Osteocyte (in vitro differentiated cells): ENCODE data around the gene DCAF5. TPM values are rescaled to one million over a fixed set of nuclear protein-coding genes. Genes with fewer than 3 reads are reported as not detected.
A peak's percentile ranks its signal among the peaks of the same experiment; 100 is the strongest.

Experiments used
- DNase-seq: peaks from one replicate; pipeline ENCODE4 v3.0.0; 2021; ENCODE audit warnings: mixed read lengths; ENCODE audit not compliant: unreplicated experiment; ENCODE audit errors: extremely low spot score
- H3K27ac Mint-ChIP-seq: one replicate; pipeline ENCODE4 v1.8.0; 2021; ENCODE audit warnings: mild to moderate bottlenecking, mixed read lengths; ENCODE audit not compliant: unreplicated experiment
- H3K27me3 Mint-ChIP-seq: one replicate; pipeline ENCODE4 v1.8.0; 2021; ENCODE audit warnings: mixed read lengths; ENCODE audit not compliant: unreplicated experiment
- H3K36me3 Mint-ChIP-seq: one replicate; pipeline ENCODE4 v1.8.0; 2021; ENCODE audit warnings: mixed read lengths; ENCODE audit not compliant: unreplicated experiment
- H3K4me1 Mint-ChIP-seq: one replicate; pipeline ENCODE4 v1.8.0; 2021; ENCODE audit warnings: mixed read lengths; ENCODE audit not compliant: unreplicated experiment
- H3K4me3 Mint-ChIP-seq: one replicate; pipeline ENCODE4 v1.8.0; 2021; ENCODE audit warnings: mild to moderate bottlenecking, moderate library complexity, mixed read lengths; ENCODE audit not compliant: unreplicated experiment
- H3K9me3 Mint-ChIP-seq: one replicate; pipeline ENCODE4 v1.8.0; 2021; ENCODE audit warnings: mixed read lengths; ENCODE audit not compliant: unreplicated experiment
- total RNA-seq: library from RNA; stranded (reverse); gene quantifications from 2 replicates; pipeline ENCODE4 v1.2.1, GENCODE V29; 2021
- TF ChIP-seq, protein P1 (sequence below): fragments of 200-600 bp; sonication (generic); IDR thresholded peaks from 2 replicates; pipeline ENCODE4 v1.5.0; 2021; ENCODE audit warnings: antibody characterized with exemption, mild to moderate bottlenecking, moderate library complexity

The DCAF5 gene
- total RNA-seq, 1 donor from 2014 or later: 56.1 TPM

DNA sequence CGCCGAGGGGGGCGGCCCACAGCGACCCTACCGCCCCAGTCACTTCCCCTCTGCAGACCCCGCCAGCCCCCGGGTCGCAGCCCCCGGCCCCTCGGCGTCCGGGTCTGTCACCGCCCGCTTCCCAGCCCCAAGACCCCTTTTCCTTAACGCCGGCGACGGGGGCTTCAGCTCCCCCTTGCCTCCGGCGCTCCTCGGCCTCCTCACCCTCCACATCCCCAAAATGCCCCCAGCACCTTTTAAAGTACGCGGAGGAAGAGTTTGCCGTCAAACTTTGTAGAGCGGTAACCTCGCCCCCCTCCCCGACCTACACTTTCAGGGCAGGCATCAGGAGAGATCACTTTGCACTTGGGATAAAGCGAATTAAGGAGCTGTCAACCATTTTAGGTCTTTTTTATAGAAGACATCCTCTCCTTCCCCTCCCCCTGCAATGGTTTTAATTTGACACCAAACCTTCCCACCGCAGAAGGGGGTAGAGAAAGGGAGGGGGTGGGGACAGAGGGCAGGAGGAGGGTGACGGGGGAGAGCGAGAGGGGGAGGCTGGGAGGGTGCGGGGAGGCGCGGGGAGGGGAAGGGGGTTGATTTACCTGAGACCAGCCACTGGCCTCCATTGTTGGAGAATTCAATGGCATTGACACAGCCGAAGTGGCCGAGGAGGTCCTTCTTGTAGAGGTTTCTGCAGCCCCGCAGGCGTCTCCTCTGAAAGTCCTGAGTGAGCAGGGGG, 578 bp downstream of the DCAF5 start:
- Mint-ChIP-seq H3K4me3 (peak overlapping the region; percentile 88), H3K27ac (peak overlapping the region; percentile 88), H3K9me3 (no peaks in the 10 kb centered on the region), H3K36me3 (peaks cover 8% of the 10 kb centered on the region), H3K27me3 (no peaks in the 10 kb centered on the region), H3K4me1 (peaks cover 44% of the 10 kb centered on the region)
- TF ChIP-seq, protein P1, sequence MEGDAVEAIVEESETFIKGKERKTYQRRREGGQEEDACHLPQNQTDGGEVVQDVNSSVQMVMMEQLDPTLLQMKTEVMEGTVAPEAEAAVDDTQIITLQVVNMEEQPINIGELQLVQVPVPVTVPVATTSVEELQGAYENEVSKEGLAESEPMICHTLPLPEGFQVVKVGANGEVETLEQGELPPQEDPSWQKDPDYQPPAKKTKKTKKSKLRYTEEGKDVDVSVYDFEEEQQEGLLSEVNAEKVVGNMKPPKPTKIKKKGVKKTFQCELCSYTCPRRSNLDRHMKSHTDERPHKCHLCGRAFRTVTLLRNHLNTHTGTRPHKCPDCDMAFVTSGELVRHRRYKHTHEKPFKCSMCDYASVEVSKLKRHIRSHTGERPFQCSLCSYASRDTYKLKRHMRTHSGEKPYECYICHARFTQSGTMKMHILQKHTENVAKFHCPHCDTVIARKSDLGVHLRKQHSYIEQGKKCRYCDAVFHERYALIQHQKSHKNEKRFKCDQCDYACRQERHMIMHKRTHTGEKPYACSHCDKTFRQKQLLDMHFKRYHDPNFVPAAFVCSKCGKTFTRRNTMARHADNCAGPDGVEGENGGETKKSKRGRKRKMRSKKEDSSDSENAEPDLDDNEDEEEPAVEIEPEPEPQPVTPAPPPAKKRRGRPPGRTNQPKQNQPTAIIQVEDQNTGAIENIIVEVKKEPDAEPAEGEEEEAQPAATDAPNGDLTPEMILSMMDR: no peak
- no peak for DNase-seq

DNA sequence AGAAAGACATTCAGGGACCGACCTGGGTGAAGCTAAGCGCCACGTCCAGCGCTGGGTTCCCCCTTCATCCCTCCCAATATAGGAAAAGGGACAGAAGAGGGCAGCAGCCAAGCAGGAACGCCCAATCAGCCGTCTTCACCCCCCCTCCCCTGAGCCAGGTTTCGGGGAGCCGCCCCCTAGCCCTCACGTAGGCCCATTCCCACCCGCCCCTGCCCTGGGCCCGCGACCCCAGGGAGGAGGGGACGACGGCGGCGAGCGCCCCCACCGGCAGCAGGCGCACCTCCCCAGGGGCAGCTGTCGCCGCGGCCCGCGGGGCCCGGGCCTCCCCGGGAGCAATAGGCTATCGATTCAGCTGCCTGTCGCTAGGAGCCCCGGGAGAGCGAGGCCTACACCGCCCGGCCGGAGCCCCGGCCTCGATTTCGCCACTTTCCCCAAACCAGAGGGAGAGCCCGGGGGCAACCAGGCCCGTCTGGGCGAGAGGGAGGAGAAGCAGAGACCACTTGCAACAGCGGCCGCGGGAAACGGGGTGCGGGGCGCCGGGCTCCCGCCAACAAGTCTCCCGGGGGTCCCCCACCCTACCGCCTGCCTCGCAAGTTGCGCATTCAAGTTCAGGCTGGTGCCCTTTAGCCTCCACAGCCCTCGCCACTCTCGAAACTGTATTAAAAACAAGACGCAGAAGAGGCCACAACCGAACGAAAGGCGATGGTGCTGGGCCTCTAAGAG, 1.3 kb downstream of the DCAF5 start:
- peaks cover 8% of the 10 kb centered on the region for H3K36me3 Mint-ChIP-seq
- H3K27ac Mint-ChIP-seq: peak overlapping the region; percentile 93
- H3K27me3 Mint-ChIP-seq: no peaks in the 10 kb centered on the region
- H3K4me3 Mint-ChIP-seq: peak overlapping the region; percentile 88
- TF ChIP-seq, protein P1: peak; percentile 62
- no peaks in the 10 kb centered on the region for H3K9me3 Mint-ChIP-seq
- DNase-seq: peak; percentile 88
- H3K4me1 Mint-ChIP-seq: peaks cover 44% of the 10 kb centered on the region

DNA sequence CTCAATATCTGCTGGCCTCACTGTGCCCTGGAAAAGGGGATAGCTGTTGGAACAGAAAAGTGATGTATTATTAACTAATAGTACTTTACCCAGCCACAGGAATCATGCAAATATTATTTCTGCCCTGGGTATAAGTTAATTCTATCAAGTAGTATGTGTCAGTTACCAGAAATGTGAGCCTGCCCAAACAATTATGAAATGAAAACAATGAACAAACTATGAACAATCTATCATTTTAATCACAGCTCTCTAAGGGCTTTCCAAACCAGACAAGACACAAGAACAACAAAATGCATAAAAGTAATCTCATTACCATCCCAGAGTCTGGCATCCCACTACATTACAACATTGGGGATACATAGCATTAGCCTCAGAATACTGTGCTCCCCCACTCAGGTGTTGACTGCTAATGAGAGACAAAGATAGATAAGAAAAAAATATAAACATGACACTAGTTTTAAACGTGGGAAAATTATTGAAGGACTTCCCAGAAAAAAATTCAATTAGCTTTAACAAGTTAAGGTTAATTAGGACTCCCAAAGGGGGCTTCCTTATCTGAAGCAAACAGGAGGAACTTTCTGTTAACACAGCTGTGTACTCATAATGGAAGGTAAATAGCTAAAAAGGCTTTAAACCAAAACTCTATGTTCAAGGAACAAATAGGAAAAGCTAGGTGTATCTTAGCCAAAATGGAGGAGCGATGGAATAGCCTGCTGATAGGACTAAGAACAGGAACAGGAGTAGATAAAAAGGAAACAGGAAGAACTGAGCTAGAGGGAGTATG, 3.3 kb downstream of the DCAF5 start:
- peaks cover 11% of the 10 kb centered on the region for H3K36me3 Mint-ChIP-seq
- peak overlapping the region; percentile 29 for H3K27ac Mint-ChIP-seq
- H3K27me3 Mint-ChIP-seq: no peaks in the 10 kb centered on the region
- peak overlapping the region; percentile 41 for H3K4me3 Mint-ChIP-seq
- no peak for DNase-seq
- TF ChIP-seq, protein P1: no peak
- peaks cover 41% of the 10 kb centered on the region for H3K4me1 Mint-ChIP-seq
- H3K9me3 Mint-ChIP-seq: no peaks in the 10 kb centered on the region

DNA sequence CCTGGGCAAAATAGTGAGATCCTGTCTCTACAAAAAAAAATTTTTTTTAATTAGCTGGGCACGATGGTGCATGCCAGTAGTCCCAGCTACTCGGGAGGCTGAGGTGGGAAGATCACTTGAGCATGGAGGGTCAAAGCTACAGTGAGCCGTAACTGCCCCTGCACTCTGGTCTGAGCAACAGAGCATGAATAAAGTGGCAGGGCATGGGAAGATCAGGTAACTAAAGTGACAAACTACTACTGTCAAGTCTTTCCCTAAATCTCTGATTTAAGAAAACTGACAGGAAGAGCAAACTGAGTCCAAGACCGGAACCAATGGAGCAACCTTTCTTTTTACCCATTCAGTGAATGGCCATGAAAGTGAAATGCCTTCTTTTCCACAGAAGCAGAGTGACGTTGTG, 10.8 kb downstream of the DCAF5 start:
- peaks cover 13% of the 10 kb centered on the region for H3K36me3 Mint-ChIP-seq
- H3K9me3 Mint-ChIP-seq: no peaks in the 10 kb centered on the region
- H3K27ac Mint-ChIP-seq: no peak overlapping the region
- H3K4me1 Mint-ChIP-seq: peaks cover 23% of the 10 kb centered on the region
- H3K27me3 Mint-ChIP-seq: no peaks in the 10 kb centered on the region
- no peak overlapping the region for H3K4me3 Mint-ChIP-seq
- no peak for DNase-seq
- TF ChIP-seq, protein P1: no peak
